HFF-Myc (cell line): ENCODE data around the gene RAG2.
"Not testable (repeated sequence)": the region's sequence is repeated elsewhere in the genome, so short reads cannot be mapped to it uniquely, and the experiment has no call there.

Experiments
- DNase-seq: peaks from one replicate; pipeline ENCODE4 v3.0.0-alpha.2; 2011; ENCODE audit warnings: low read depth; ENCODE audit errors: extremely low read depth
- H3K4me3 ChIP-seq: replicated peaks from 2 replicates; pipeline ENCODE4 v1.5.1; 2011; ENCODE audit warnings: low read depth, mild to moderate bottlenecking, control low read depth, low read length
- TF ChIP-seq, protein P1 (sequence below): IDR thresholded peaks from 2 replicates; pipeline ENCODE4 v1.5.1; 2012; ENCODE audit warnings: mild to moderate bottlenecking, low read depth, low read length, control low read depth; ENCODE audit errors: missing control alignments

Gene RAG2

DNA sequence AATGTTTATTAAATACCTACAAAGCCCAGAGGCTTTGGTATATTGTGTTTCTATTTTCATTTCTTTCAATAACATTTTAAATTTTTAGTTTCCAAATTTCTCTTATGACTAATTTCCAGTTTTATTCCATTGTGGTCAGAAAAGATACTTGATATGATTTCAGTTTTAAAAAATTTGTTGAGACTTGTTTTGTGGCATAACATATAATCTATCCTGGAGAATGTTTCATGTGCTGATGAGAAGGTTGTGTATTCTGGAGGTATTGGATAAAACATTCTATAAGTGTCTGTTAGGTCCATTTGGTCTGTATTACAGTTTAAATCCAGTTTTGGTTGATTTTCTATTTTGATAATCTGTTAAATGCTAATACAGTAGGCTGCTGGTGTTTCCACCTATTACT lies 40.0 kb downstream of the RAG2 start:
- TF ChIP-seq, protein P1, sequence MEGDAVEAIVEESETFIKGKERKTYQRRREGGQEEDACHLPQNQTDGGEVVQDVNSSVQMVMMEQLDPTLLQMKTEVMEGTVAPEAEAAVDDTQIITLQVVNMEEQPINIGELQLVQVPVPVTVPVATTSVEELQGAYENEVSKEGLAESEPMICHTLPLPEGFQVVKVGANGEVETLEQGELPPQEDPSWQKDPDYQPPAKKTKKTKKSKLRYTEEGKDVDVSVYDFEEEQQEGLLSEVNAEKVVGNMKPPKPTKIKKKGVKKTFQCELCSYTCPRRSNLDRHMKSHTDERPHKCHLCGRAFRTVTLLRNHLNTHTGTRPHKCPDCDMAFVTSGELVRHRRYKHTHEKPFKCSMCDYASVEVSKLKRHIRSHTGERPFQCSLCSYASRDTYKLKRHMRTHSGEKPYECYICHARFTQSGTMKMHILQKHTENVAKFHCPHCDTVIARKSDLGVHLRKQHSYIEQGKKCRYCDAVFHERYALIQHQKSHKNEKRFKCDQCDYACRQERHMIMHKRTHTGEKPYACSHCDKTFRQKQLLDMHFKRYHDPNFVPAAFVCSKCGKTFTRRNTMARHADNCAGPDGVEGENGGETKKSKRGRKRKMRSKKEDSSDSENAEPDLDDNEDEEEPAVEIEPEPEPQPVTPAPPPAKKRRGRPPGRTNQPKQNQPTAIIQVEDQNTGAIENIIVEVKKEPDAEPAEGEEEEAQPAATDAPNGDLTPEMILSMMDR: no peak
- DNase-seq: no peak
- no peak overlapping the region for H3K4me3 ChIP-seq

DNA sequence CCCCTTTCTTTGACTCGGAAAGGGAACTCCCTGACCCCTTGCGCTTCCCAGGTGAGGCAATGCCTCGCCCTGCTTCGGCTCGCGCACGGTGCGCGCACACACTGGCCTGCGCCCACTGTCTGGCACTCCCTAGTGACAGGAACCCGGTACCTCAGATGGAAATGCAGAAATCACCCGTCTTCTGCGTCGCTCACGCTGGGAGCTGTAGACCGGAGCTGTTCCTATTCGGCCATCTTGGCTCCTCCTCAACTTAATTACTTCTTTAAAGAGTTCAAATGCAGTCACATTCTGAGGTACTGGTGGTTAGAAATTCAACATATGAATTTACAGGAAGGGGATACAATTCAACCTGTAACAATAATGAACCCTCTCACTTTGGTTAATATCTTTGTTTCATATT lies 40.6 kb downstream of the RAG2 start:
- DNase-seq, H3K4me3 ChIP-seq: not testable (repeated sequence)

DNA sequence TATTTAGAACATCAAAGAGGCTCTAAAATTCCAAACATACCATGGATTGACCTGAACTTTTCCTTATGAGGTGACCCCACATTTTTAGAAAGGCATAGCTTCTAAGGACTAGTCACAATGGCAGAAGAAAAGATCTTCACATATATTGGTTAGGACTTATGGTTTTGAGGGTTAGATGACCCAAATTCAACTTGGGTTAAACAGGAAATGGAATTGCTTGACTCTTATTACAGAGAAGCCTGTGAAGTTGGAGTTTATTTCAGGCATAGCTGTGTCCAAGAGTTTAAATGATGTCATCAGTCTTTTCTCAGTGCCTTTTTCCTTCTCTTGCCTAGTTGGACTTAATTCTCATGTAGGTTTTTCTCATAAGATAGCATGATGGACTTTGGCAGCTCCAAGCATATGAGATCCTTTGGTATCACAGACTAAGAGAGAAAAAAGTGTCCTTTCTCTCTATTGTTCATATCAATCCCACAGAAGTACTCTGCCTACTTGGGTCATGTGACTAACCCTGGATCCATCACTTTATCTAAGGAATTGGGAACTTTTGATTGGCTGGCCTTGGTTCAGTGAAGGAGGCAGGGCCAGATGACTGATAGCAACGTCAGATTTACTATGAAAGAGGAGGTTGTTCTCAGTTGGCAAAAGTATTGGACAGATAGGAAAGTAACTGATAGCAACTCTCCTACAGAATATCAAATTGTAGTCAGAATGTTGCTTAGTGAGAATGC lies 47.5 kb downstream of the RAG2 start:
- TF ChIP-seq, protein P1: no peak
- H3K4me3 ChIP-seq: no peak overlapping the region
- no peak for DNase-seq
